NB4 (cell line): ENCODE measurements around the gene ZIC5.

Experiments used
- DNase-seq: peaks from one replicate; pipeline ENCODE4 v3.0.0; 2010; ENCODE audit warnings: low read depth
- H3K4me3 ChIP-seq: one replicate; pipeline ENCODE4 v1.5.1; 2011; ENCODE audit warnings: mild to moderate bottlenecking, low read depth, low read length, moderate library complexity
- CTCF ChIP-seq: IDR thresholded peaks from one replicate; pipeline ENCODE4 v1.5.1; 2012; ENCODE audit warnings: low read depth, low read length
- MAX ChIP-seq: IDR thresholded peaks from 2 replicates; pipeline ENCODE4 v1.6.1; 2011; ENCODE audit warnings: low read depth, low read length
- MYC ChIP-seq: IDR thresholded peaks from 2 replicates; pipeline ENCODE4 v1.6.1; 2011; ENCODE audit warnings: low read depth, low read length
- POLR2A ChIP-seq: IDR thresholded peaks from 2 replicates; pipeline ENCODE4 v1.6.1; 2011; ENCODE audit warnings: mild to moderate bottlenecking; ENCODE audit not compliant: insufficient read length; ENCODE audit errors: extremely low read depth

The ZIC5 gene

GRCh38 chr13:99983499-99984401, 12.2 kb upstream of the ZIC5 start:
- H3K4me3 ChIP-seq: peak overlapping the region; percentile 91
- DNase-seq: peak; percentile 87
- TF ChIP-seq CTCF: no peak
- TF ChIP-seq MYC: no peak
- TF ChIP-seq POLR2A: no peak
- no peak for TF ChIP-seq MAX

GRCh38 chr13:99982731-99983498, 11.3 kb upstream of the ZIC5 start:
- TF ChIP-seq MAX (peak; percentile 3; the same call in 1 of the 2 replicates), POLR2A (no peak), MYC (0 out of 2 replicates have a peak, but pooled peaks have one; percentile 23)
- peak overlapping the region; percentile 91 for H3K4me3 ChIP-seq
- DNase-seq: no peak

- peak; percentile 71 for DNase-seq
- no peak for TF ChIP-seq CTCF
- peak; percentile 67 for TF ChIP-seq MAX
- TF ChIP-seq MYC: peak; percentile 83
- H3K4me3 ChIP-seq: peak overlapping the region; percentile 91
These were observed 10.6 kb upstream of the ZIC5 start for GRCh38 chr13:99982036-99982730.

GRCh38 chr13:99981735-99982035, 10.1 kb upstream of the ZIC5 start, which contains the start of gene ZIC2:
Gene ZIC2 (plus strand): TSS chr13:99981784. CDS start chr13:99982065, 281 bp downstream.
- TF ChIP-seq MYC: no peak
- TF ChIP-seq POLR2A: no peak
- no peak for TF ChIP-seq MAX
- TF ChIP-seq CTCF: no peak
- peak within 1 kb of the TSS; percentile 91 for H3K4me3 ChIP-seq
- no peak for DNase-seq

- DNase-seq: peak; percentile 96
- H3K4me3 ChIP-seq: peak overlapping the region; percentile 56
- TF ChIP-seq CTCF (no peak), MAX (peak; percentile 4; the same call in 1 of the 2 replicates), MYC (peak; percentile 63), POLR2A (peak; percentile 88)
These were observed 9.5 kb upstream of the ZIC5 start for GRCh38 chr13:99980824-99981734.
